GM23338 (cell line): ENCODE data around the gene LRRC4B. TPM values are rescaled to one million over a fixed set of nuclear protein-coding genes. Genes with fewer than 3 reads are reported as not detected.

Experiments
- ATAC-seq: fragments of 200-7000 bp; cut with Tn5 transposase; 3 replicates; pipeline ENCODE4 v1.9.1; 2020
- DNase-seq: peaks from one replicate; pipeline ENCODE4 v3.0.0-alpha.2; 2015; ENCODE audit warnings: low spot score
- H2AFZ ChIP-seq: fragments of 200-600 bp; sonication (generic); 2 replicates; pipeline ENCODE4 v1.8.0; 2016; ENCODE audit warnings: antibody characterized with exemption, mild to moderate bottlenecking, moderate library complexity
- H3F3A ChIP-seq: fragments of 200-600 bp; sonication (generic); replicated peaks from 2 replicates; pipeline ENCODE4 v1.8.0; 2017; ENCODE audit warnings: antibody characterized with exemption, mixed run types, low read depth
- H3K27ac ChIP-seq: fragments of 200-600 bp; sonication (generic); 2 replicates; pipeline ENCODE4 v1.6.1; 2016; ENCODE audit warnings: low read depth
- H3K27me3 ChIP-seq: fragments of 200-600 bp; sonication (generic); 2 replicates; pipeline ENCODE4 v1.8.0; 2016; ENCODE audit warnings: mild to moderate bottlenecking, mixed run types, moderate library complexity; ENCODE audit not compliant: insufficient read depth
- H3K36me3 ChIP-seq: fragments of 200-600 bp; sonication (generic); 2 replicates; pipeline ENCODE4 v1.8.0; 2016; ENCODE audit warnings: mild to moderate bottlenecking; ENCODE audit not compliant: insufficient read depth
- H3K4me1 ChIP-seq: fragments of 200-600 bp; sonication (generic); 2 replicates; pipeline ENCODE4 v1.8.0; 2016; ENCODE audit warnings: mild to moderate bottlenecking, moderate library complexity; ENCODE audit not compliant: insufficient read depth
- H3K4me2 ChIP-seq: fragments of 200-600 bp; sonication (generic); 2 replicates; pipeline ENCODE4 v1.7.1; 2017; ENCODE audit warnings: mixed run types
- H3K4me3 ChIP-seq: fragments of 200-600 bp; sonication (generic); 2 replicates; pipeline ENCODE4 v1.6.1; 2016; ENCODE audit warnings: mixed run types
- H3K79me2 ChIP-seq: fragments of 200-600 bp; sonication (generic); replicated peaks from 2 replicates; pipeline ENCODE4 v1.8.0; 2017; ENCODE audit warnings: mild to moderate bottlenecking; ENCODE audit not compliant: insufficient read depth
- H3K9me2 ChIP-seq: fragments of 200-600 bp; sonication (generic); 2 replicates; pipeline ENCODE4 v1.8.0; 2017; ENCODE audit not compliant: insufficient read depth
- H4K20me1 ChIP-seq: fragments of 200-600 bp; sonication (generic); replicated peaks from 2 replicates; pipeline ENCODE4 v1.8.0; 2017; ENCODE audit warnings: mild to moderate bottlenecking; ENCODE audit not compliant: insufficient read depth
- H3K27ac Mint-ChIP-seq: 2 replicates; pipeline ENCODE4 v1.8.0; 2020; ENCODE audit warnings: inconsistent platforms, mild to moderate bottlenecking, moderate library complexity, mixed read lengths
- H3K27me3 Mint-ChIP-seq: 3 replicates; pipeline ENCODE4 v1.8.0; 2022; ENCODE audit warnings: low read depth, mild to moderate bottlenecking, moderate library complexity, mixed read lengths, inconsistent platforms; ENCODE audit not compliant: insufficient read depth, poor library complexity
- H3K36me3 Mint-ChIP-seq: 3 replicates; pipeline ENCODE4 v1.8.0; 2021; ENCODE audit warnings: low read depth, mild to moderate bottlenecking, inconsistent platforms, moderate library complexity, mixed read lengths
- H3K4me1 Mint-ChIP-seq: 3 replicates; pipeline ENCODE4 v1.8.0; 2020; ENCODE audit warnings: mild to moderate bottlenecking, inconsistent platforms, mixed read lengths
- H3K4me3 Mint-ChIP-seq: 3 replicates; pipeline ENCODE4 v1.8.0; 2021; ENCODE audit warnings: moderate library complexity, mild to moderate bottlenecking, inconsistent platforms, mixed read lengths
- H3K9me3 Mint-ChIP-seq: 3 replicates; pipeline ENCODE4 v1.8.0; 2020; ENCODE audit warnings: moderate library complexity, mild to moderate bottlenecking, inconsistent platforms, mixed read lengths
- CTCF ChIP-seq, 2 experiments: fragments of 200-600 bp in 1 of 2; sonication (generic) in 1 of 2; conservative IDR thresholded peaks; 2 replicates each; pipeline versions ENCODE4 v1.5.1 to v1.6.1; 2016 to 2017; ENCODE audit warnings: antibody characterized with exemption in 2 of 2, low read depth in 2 of 2, mild to moderate bottlenecking in 2 of 2, moderate library complexity in 1 of 2
- EZH2 ChIP-seq: fragments of 200-600 bp; sonication (generic); IDR thresholded peaks from one replicate; pipeline ENCODE4 v1.8.0; 2017; ENCODE audit warnings: antibody characterized with exemption, mild to moderate bottlenecking, low read depth; ENCODE audit not compliant: unreplicated experiment
- EZH2phosphoT487 ChIP-seq: fragments of 200-600 bp; sonication (generic); IDR thresholded peaks from one replicate; pipeline ENCODE4 v1.8.1; 2018; ENCODE audit warnings: antibody characterized with exemption; ENCODE audit not compliant: unreplicated experiment
- JUNB ChIP-seq: IDR thresholded peaks from one replicate; pipeline ENCODE4 v1.6.1; 2016; ENCODE audit warnings: antibody characterized with exemption; ENCODE audit not compliant: unreplicated experiment
- POLR2AphosphoS5 ChIP-seq: IDR thresholded peaks from 2 replicates; pipeline ENCODE4 v1.6.1; 2016; ENCODE audit warnings: antibody characterized with exemption, low read depth
- STAT1 ChIP-seq: IDR thresholded peaks from one replicate; pipeline ENCODE4 v1.6.1; 2016; ENCODE audit warnings: antibody characterized with exemption; ENCODE audit not compliant: unreplicated experiment
- polyA plus RNA-seq: library from polyadenylated mRNA; unstranded; fragments of >200 nt; fragmentation: Nextera tagmentation; extraction: Ambion mirVana; gene quantifications from 2 replicates; pipeline ENCODE4 v1.2.1, GENCODE V29; 2016
- total RNA-seq: library from RNA; depleted of rRNA; stranded (reverse); fragments of >200 nt; shearing (Covaris generic); gene quantifications from 2 replicates; pipeline ENCODE4 v1.2.3, GENCODE V29; 2014
- TF ChIP-seq, protein P1 (sequence below): IDR thresholded peaks from 2 replicates; pipeline ENCODE4 v1.6.1; 2016; ENCODE audit warnings: antibody characterized with exemption

LRRC4B gene
- total and polyA plus RNA-seq, 2 experiments from 2014 or later: 2.0 to 13.2 TPM

- Histone ChIP-seq H3K36me3 (no peaks in the 10 kb centered on the region), H3K4me3 (peak overlapping the region; percentile 62), H3K9me2 (no peaks in the 10 kb centered on the region), H3K4me2 (peak overlapping the region; percentile 87), H3K4me1 (peaks cover 28% of the 10 kb centered on the region), H3F3A (peaks cover 5% of the 10 kb centered on the region; the same call in 1 of the 2 replicates), H3K27me3 (peaks cover 56% of the 10 kb centered on the region), H3K27ac (no peak overlapping the region), H3K79me2 (no peaks in the 10 kb centered on the region), H4K20me1 (0 out of 2 replicates have a peak, but pooled peaks cover 3% of the 10 kb centered on the region), H2AFZ (no peak overlapping the region)
- Mint-ChIP-seq H3K4me3 (no peak overlapping the region), H3K27ac (no peak overlapping the region), H3K9me3 (peaks cover 83% of the 10 kb centered on the region), H3K36me3 (peaks cover 50% of the 10 kb centered on the region), H3K27me3 (peaks cover 17% of the 10 kb centered on the region), H3K4me1 (no peaks in the 10 kb centered on the region)
- TF ChIP-seq CTCF (conservative IDR thresholded peaks at IDR 0.05; ENCODE audit: low read depth in 2 of 2) (no peak), STAT1 (no peak)
- DNase-seq: peak; percentile 65
- no peak for ATAC-seq
These were observed 988 bp downstream of the LRRC4B start for GRCh38 chr19:50567052-50567841.

DNA sequence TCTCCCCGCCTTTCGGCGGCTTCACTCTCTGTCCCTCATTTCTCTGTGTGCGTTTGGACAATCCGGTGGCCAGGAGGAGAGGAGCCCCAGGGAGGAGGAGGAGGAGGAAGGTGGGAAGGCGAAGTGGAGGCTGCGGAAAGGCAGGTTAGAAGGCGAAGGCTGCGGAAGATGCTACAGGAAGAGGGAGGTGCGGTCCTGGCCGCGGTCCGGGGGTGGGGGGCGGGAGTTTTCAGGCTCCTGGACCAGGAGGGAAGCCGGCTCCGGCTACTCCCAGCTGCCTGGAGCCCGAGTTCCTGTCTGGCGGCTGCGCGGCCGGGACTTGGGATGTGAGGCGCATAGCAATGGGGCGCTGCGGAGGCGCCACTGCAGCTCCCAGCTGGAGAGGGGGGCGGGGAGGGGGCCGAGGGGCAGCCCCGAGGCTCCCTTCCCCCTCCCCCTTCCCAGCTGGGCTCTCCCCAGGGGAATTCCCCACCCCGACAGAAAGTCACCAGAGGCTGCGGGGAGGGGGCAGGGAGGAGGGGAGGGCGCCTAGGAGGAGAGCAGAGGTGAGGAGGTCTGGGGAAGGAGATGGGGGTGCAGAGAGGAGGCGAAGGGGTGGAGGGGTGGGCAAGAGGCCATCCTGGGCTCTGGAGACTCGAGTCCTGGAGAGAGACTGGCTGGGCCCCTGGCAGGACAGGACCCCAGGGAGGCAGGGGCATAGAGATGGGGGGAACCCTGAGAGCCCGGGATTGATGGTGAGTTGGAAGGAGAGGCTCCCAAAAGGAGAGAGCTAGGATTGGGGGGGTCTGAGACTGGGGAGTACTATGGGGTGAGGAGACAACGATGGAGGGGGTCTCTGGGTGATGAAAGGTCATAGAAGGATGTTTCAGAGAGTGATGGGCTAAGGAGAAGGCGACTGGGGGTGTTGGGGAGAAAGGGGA lies 2.0 kb downstream of the LRRC4B start:
- Mint-ChIP-seq H3K36me3 (peaks cover 46% of the 10 kb centered on the region), H3K4me1 (no peaks in the 10 kb centered on the region), H3K27ac (no peak overlapping the region), H3K4me3 (no peak overlapping the region), H3K27me3 (peaks cover 17% of the 10 kb centered on the region), H3K9me3 (peaks cover 83% of the 10 kb centered on the region)
- H4K20me1 ChIP-seq: 0 out of 2 replicates have a peak, but pooled peaks cover 3% of the 10 kb centered on the region
- ATAC-seq: no peak
- H3K36me3 ChIP-seq: no peaks in the 10 kb centered on the region
- H3K27ac ChIP-seq: no peak overlapping the region
- peaks cover 56% of the 10 kb centered on the region for H3K27me3 ChIP-seq
- H3K4me1 ChIP-seq: peaks cover 28% of the 10 kb centered on the region
- peak overlapping the region; percentile 86 for H2AFZ ChIP-seq
- no peaks in the 10 kb centered on the region for H3K79me2 ChIP-seq
- no peaks in the 10 kb centered on the region for H3K9me2 ChIP-seq
- H3K4me2 ChIP-seq: peak overlapping the region; percentile 87
- TF ChIP-seq POLR2AphosphoS5: no peak
- no peak for TF ChIP-seq JUNB
- no peak for TF ChIP-seq CTCF (conservative IDR thresholded peaks at IDR 0.05; ENCODE audit: low read depth in 2 of 2)
- TF ChIP-seq, protein P1, sequence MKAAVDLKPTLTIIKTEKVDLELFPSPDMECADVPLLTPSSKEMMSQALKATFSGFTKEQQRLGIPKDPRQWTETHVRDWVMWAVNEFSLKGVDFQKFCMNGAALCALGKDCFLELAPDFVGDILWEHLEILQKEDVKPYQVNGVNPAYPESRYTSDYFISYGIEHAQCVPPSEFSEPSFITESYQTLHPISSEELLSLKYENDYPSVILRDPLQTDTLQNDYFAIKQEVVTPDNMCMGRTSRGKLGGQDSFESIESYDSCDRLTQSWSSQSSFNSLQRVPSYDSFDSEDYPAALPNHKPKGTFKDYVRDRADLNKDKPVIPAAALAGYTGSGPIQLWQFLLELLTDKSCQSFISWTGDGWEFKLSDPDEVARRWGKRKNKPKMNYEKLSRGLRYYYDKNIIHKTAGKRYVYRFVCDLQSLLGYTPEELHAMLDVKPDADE: 0 out of 2 replicates have a peak, but pooled peaks have one; percentile 33
- peak; percentile 62 for TF ChIP-seq EZH2
- TF ChIP-seq EZH2phosphoT487: no peak
- peak overlapping the region; percentile 62 for H3K4me3 ChIP-seq
- peaks cover 5% of the 10 kb centered on the region; the same call in 1 of the 2 replicates for H3F3A ChIP-seq
- DNase-seq: peak; percentile 85
